ENCODE measurements around the gene MPO. TPM values are rescaled to one million over a fixed set of nuclear protein-coding genes. Genes with fewer than 3 reads are reported as not detected.

MPO gene
- total and polyA plus RNA-seq, 2 of the 4 experiments (the other 2 are of a cell fraction), result not detected

GRCh38 chr17:58327363-58328194 lies 46.8 kb upstream of the MPO start (continued):
- no peak for TF ChIP-seq MAFK (IDR thresholded peaks at IDR 0.05; ENCODE audit: low read depth, low read length)

- no peak overlapping the region for H3K27ac ChIP-seq (ENCODE audit: insufficient read depth, low read length)
- DNase-seq, result no peak
- dilution Hi-C loops (cut with HindIII; ENCODE audit: low sequenced_read_pairs, unreplicated experiment), result no loop called here
- TF ChIP-seq MAFK (IDR thresholded peaks at IDR 0.05; ENCODE audit: low read depth, low read length) (no peak), RFX5 (IDR thresholded peaks at IDR 0.05; ENCODE audit: low read depth, low read length) (no peak), ELK1 (IDR thresholded peaks at IDR 0.05; ENCODE audit: borderline replicate concordance, low read depth, low read length) (no peak), CEBPB (IDR thresholded peaks at IDR 0.05; ENCODE audit: low read depth, low read length) (no peak), SMC3 (IDR thresholded peaks at IDR 0.05; ENCODE audit: low read depth, low read length) (no peak), CHD1 (IDR thresholded peaks at IDR 0.05; ENCODE audit: low read depth, low read length) (no peak), POLR2A (IDR thresholded peaks at IDR 0.05; ENCODE audit: low read depth, low read length) (no peak), RAD21 (IDR thresholded peaks at IDR 0.05; ENCODE audit: low read length) (no peak), FOS (IDR thresholded peaks at IDR 0.05; ENCODE audit: low read depth, low read length) (no peak), MXI1 (IDR thresholded peaks at IDR 0.05; ENCODE audit: borderline replicate concordance, low read depth, low read length) (no peak)
- TF ChIP-seq, protein P1, sequence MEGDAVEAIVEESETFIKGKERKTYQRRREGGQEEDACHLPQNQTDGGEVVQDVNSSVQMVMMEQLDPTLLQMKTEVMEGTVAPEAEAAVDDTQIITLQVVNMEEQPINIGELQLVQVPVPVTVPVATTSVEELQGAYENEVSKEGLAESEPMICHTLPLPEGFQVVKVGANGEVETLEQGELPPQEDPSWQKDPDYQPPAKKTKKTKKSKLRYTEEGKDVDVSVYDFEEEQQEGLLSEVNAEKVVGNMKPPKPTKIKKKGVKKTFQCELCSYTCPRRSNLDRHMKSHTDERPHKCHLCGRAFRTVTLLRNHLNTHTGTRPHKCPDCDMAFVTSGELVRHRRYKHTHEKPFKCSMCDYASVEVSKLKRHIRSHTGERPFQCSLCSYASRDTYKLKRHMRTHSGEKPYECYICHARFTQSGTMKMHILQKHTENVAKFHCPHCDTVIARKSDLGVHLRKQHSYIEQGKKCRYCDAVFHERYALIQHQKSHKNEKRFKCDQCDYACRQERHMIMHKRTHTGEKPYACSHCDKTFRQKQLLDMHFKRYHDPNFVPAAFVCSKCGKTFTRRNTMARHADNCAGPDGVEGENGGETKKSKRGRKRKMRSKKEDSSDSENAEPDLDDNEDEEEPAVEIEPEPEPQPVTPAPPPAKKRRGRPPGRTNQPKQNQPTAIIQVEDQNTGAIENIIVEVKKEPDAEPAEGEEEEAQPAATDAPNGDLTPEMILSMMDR (conservative IDR thresholded peaks at IDR 0.05; ENCODE audit: low read depth, low read length), result no peak
Observed at GRCh38 chr17:58326609-58327362, 46.1 kb upstream of the MPO start.

More at GRCh38 chr17:58326609-58327362, 46.1 kb upstream of the MPO start:
- H2AK5ac ChIP-seq (ENCODE audit: low read depth, low read length), result no peak overlapping the region; the same call in 1 of the 2 replicates
- no peak overlapping the region for H2AK9ac ChIP-seq (replicated peaks; ENCODE audit: low read depth, low read length, poor library complexity)
- WGBS, 2 experiments (ENCODE audit: extremely low coverage in 2 of 2, insufficient read length in 1 of 2), result 100% methylated on average over 3 of the region's 9 CpGs; no CpG with 5 or more reads in 1 of the 2 experiments
- H3K4me3 ChIP-seq (ENCODE audit: insufficient read depth, low read depth, low read length), result no peak overlapping the region
- H4K91ac ChIP-seq (ENCODE audit: insufficient read depth, low read depth, low read length), result no peak overlapping the region
- no peak overlapping the region for H2BK15ac ChIP-seq (ENCODE audit: low read depth, low read length)
- H3K4me1 ChIP-seq (ENCODE audit: control insufficient read depth, insufficient read depth, low read length), result peaks cover 8% of the 10 kb centered on the region
- CTCF ChIA-PET, result no interaction called here
- no peak overlapping the region for H3K23ac ChIP-seq (ENCODE audit: low read depth, low read length)
- H3K9ac ChIP-seq (ENCODE audit: low read depth, low read length), result no peak overlapping the region
- no peak overlapping the region for H3K4ac ChIP-seq (ENCODE audit: low read depth, low read length)
- in situ Hi-C loops (cut with MboI; ENCODE audit: low sequenced_read_pairs), result loop anchor here (25.0 kb wide), 1 partner anchor 464 kb away; the partner anchor contains the start of gene MRPS23
- peaks cover 7% of the 10 kb centered on the region; the same call in 1 of the 2 replicates for H3K9me1 ChIP-seq (ENCODE audit: insufficient read depth, low read length)
- H3K4me2 ChIP-seq (ENCODE audit: low read depth, low read length), result no peak overlapping the region
- intact Hi-C loops (cut with micrococcal nuclease), result no loop called here
- no peak for ATAC-seq (ENCODE audit: low read depth)
- H3K79me1 ChIP-seq (ENCODE audit: low read depth in 1 of 2, low read length in 2 of 2), result no peaks in the 10 kb centered on the region
- H3K18ac ChIP-seq (ENCODE audit: low read depth, low read length), result no peak overlapping the region
- no peak overlapping the region for H3K56ac ChIP-seq (ENCODE audit: extremely low read depth, insufficient read depth, low read length)
- no TSS peak for BruUV-seq (replicated peaks)
- H3K9me3 ChIP-seq (ENCODE audit: control insufficient read depth, insufficient read depth, low read length), result no peaks in the 10 kb centered on the region
- H3K14ac ChIP-seq (replicated peaks; ENCODE audit: low read depth, low read length), result no peak overlapping the region
- H4K8ac ChIP-seq (ENCODE audit: low read depth in 2 of 2, low read length in 2 of 2), result no peak overlapping the region
- no peak overlapping the region for H2BK5ac ChIP-seq (ENCODE audit: low read depth, low read length, poor library complexity, severe bottlenecking)
- peaks cover 2% of the 10 kb centered on the region; the same call in 1 of the 2 replicates for H3K36me3 ChIP-seq (ENCODE audit: control insufficient read depth, insufficient read depth, low read length)
- H2BK120ac ChIP-seq (ENCODE audit: low read depth, low read length), result no peak overlapping the region
- H4K5ac ChIP-seq (ENCODE audit: low read depth, low read length), result no peak overlapping the region
- H4K20me1 ChIP-seq (ENCODE audit: insufficient read depth, low read length), result no peaks in the 10 kb centered on the region
- peaks cover 5% of the 10 kb centered on the region; the same call in 1 of the 2 replicates for H3K27me3 ChIP-seq (ENCODE audit: control insufficient read depth, insufficient read depth, low read length)
- no peak overlapping the region for H2BK20ac ChIP-seq (ENCODE audit: low read depth, low read length)
- POLR2A ChIA-PET (ENCODE audit: unreplicated experiment), result interaction anchor here (1.6 kb wide), 1 partner anchor 25 kb away, joined by 3 read pairs; the partner anchor contains the start of gene SUPT4H1
- no peak overlapping the region for H2AFZ ChIP-seq (replicated peaks; ENCODE audit: low read length, poor library complexity)
